HepG2 (cell line): ENCODE results near the gene ACTR3. TPM values are rescaled to one million over a fixed set of nuclear protein-coding genes. Genes with fewer than 3 reads are reported as not detected.
A peak's percentile ranks its signal among the peaks of the same experiment; 100 is the strongest.

Source experiments
- BRD4 ChIP-seq: sonication (generic); formaldehyde crosslinking; IDR thresholded peaks from 2 replicates; pipeline ENCODE4 v1.4.0; 2020; ENCODE audit warnings: missing genetic modification reagents
- DPF2 ChIP-seq: sonication (generic); formaldehyde crosslinking; IDR thresholded peaks from 2 replicates; pipeline ENCODE4 v1.4.0; 2020; ENCODE audit warnings: mild to moderate bottlenecking, low read depth, missing genetic modification reagents, borderline replicate concordance
- GATAD2A ChIP-seq: IDR thresholded peaks from 2 replicates; pipeline ENCODE4 v1.6.1; 2016
- HMG20A ChIP-seq: IDR thresholded peaks from 2 replicates; pipeline ENCODE4 v1.6.1; 2016; ENCODE audit warnings: borderline replicate concordance
- KIAA2018 ChIP-seq: sonication (generic); formaldehyde crosslinking; IDR thresholded peaks from 2 replicates; pipeline ENCODE4 v1.5.0; 2020; ENCODE audit warnings: mild to moderate bottlenecking, missing genetic modification reagents, borderline replicate concordance
- MAX ChIP-seq: IDR thresholded peaks from 2 replicates; pipeline ENCODE4 v1.6.1; 2012; ENCODE audit warnings: inconsistent platforms
- NR0B2 ChIP-seq: sonication (generic); formaldehyde crosslinking; IDR thresholded peaks from 2 replicates; pipeline ENCODE4 v1.4.0; 2020; ENCODE audit warnings: mild to moderate bottlenecking, missing genetic modification reagents
- RXRB ChIP-seq: IDR thresholded peaks from 2 replicates; pipeline ENCODE4 v1.6.1; 2016; ENCODE audit warnings: borderline replicate concordance, missing genetic modification reagents, missing compliant biosample characterization
- SSRP1 ChIP-seq: IDR thresholded peaks from 2 replicates; pipeline ENCODE4 v1.6.1; 2016; ENCODE audit warnings: control low read depth
- THAP9 ChIP-seq: sonication (generic); formaldehyde crosslinking; IDR thresholded peaks from 2 replicates; pipeline ENCODE4; 2020; ENCODE audit warnings: missing genetic modification reagents, mild to moderate bottlenecking, borderline replicate concordance
- ZNF331 ChIP-seq: sonication (generic); formaldehyde crosslinking; IDR thresholded peaks from 2 replicates; pipeline ENCODE4 v1.4.0; 2020; ENCODE audit warnings: missing genetic modification reagents
- ZNF501 ChIP-seq: sonication (generic); formaldehyde crosslinking; IDR thresholded peaks from 2 replicates; pipeline ENCODE4 v1.5.1; 2020; ENCODE audit warnings: mild to moderate bottlenecking, moderate library complexity, missing genetic modification reagents
- ZNF850 ChIP-seq: sonication (generic); formaldehyde crosslinking; conservative IDR thresholded peaks from 2 replicates; pipeline ENCODE4 v1.9.0; 2021; ENCODE audit warnings: mild to moderate bottlenecking, missing genetic modification reagents
- polyA plus RNA-seq, 8 experiments: library from polyadenylated mRNA; depleted of rRNA in 3 of 8; stranded (reverse) in 7 of 8; unstranded in 1 of 8; fragments of >200 nt; fragmentation: Illumina TruSeq in 4 of 8; extraction: Trizol in 4 of 8; gene quantifications; 2 replicates each; pipeline versions ENCODE4 v1.2.1 to v1.2.3, GENCODE V29; 2011 to 2016; ENCODE audit warnings: low read depth in 4 of 8, missing spikeins in 1 of 8, mixed read lengths in 1 of 8; ENCODE audit not compliant: insufficient read depth in 1 of 8
- total RNA-seq, 5 experiments: library from RNA; depleted of rRNA; stranded (reverse); fragments of >200 nt; fragmentation: Illumina TruSeq; extraction: Trizol; gene quantifications; 2 replicates each; pipeline ENCODE4 v1.2.3, GENCODE V29; 2016; ENCODE audit warnings: low read depth in 1 of 5
- TF ChIP-seq, protein P1 (sequence below): IDR thresholded peaks from 2 replicates; pipeline ENCODE4 v1.6.1; 2016; ENCODE audit warnings: mild to moderate bottlenecking
- TF ChIP-seq, protein P2 (sequence below): sonication (generic); formaldehyde crosslinking; IDR thresholded peaks from 2 replicates; pipeline ENCODE4 v1.4.0; 2020; ENCODE audit warnings: missing genetic modification reagents, borderline replicate concordance

The ACTR3 gene
- total and polyA plus RNA-seq, 2 of the 13 experiments (the other 11 are each of a cell fraction or from before 2014, with no cell fraction given): 123 to 225 TPM

GRCh38 chr2:113965644-113966043 is 75.8 kb downstream of the ACTR3 start (continued):
- no peak for TF ChIP-seq THAP9 (CRISPR knock-in tag)
- TF ChIP-seq NR0B2 (CRISPR knock-in tag): no peak
- TF ChIP-seq ZNF501: no peak
- TF ChIP-seq MAX: peak; percentile 58
- TF ChIP-seq ZNF331 (CRISPR knock-in tag): peak; percentile 71; the same call in 1 of the 2 replicates
- TF ChIP-seq KIAA2018 (CRISPR knock-in tag): no peak
- peak; percentile 59; the same call in 1 of the 2 replicates for TF ChIP-seq RXRB
- TF ChIP-seq, protein P1, sequence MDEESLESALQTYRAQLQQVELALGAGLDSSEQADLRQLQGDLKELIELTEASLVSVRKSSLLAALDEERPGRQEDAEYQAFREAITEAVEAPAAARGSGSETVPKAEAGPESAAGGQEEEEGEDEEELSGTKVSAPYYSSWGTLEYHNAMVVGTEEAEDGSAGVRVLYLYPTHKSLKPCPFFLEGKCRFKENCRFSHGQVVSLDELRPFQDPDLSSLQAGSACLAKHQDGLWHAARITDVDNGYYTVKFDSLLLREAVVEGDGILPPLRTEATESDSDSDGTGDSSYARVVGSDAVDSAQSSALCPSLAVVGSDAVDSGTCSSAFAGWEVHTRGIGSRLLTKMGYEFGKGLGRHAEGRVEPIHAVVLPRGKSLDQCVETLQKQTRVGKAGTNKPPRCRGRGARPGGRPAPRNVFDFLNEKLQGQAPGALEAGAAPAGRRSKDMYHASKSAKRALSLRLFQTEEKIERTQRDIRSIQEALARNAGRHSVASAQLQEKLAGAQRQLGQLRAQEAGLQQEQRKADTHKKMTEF: peak; percentile 57
- no peak for TF ChIP-seq ZNF850 (CRISPR knock-in tag)
- TF ChIP-seq BRD4 (CRISPR knock-in tag): no peak
- TF ChIP-seq DPF2: no peak
- TF ChIP-seq SSRP1 (CRISPR knock-in tag): 0 out of 2 replicates have a peak, but pooled peaks have one; percentile 71
- peak; percentile 49; the same call in 1 of the 2 replicates for TF ChIP-seq HMG20A
- peak; percentile 85 for TF ChIP-seq GATAD2A (CRISPR knock-in tag)
- TF ChIP-seq, protein P2, sequence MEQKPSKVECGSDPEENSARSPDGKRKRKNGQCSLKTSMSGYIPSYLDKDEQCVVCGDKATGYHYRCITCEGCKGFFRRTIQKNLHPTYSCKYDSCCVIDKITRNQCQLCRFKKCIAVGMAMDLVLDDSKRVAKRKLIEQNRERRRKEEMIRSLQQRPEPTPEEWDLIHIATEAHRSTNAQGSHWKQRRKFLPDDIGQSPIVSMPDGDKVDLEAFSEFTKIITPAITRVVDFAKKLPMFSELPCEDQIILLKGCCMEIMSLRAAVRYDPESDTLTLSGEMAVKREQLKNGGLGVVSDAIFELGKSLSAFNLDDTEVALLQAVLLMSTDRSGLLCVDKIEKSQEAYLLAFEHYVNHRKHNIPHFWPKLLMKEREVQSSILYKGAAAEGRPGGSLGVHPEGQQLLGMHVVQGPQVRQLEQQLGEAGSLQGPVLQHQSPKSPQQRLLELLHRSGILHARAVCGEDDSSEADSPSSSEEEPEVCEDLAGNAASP: peak; percentile 75
